ENCODE data around the gene CERS6. TPM values are rescaled to one million over a fixed set of nuclear protein-coding genes. Genes with fewer than 3 reads are reported as not detected.

Gene CERS6
- total RNA-seq, 1 donor from 2014 or later: 17.7 TPM

- DNase-seq (ENCODE audit: low read depth): no peak
- no peaks in the 10 kb centered on the region for H3K27me3 ChIP-seq (ENCODE audit: control insufficient read depth, insufficient read depth, low read length)
- TF ChIP-seq CTCF (IDR thresholded peaks at IDR 0.05; ENCODE audit: insufficient read depth, low read length, poor library complexity, severe bottlenecking): no peak
These were observed 340.7 kb downstream of the CERS6 start for GRCh38 chr2:168796583-168797285.

GRCh38 chr2:168797286-168797655, 341.2 kb downstream of the CERS6 start:
- Histone ChIP-seq H3K36me3 (ENCODE audit: control insufficient read depth, insufficient read depth, low read length) (no peaks in the 10 kb centered on the region), H3K27me3 (ENCODE audit: control insufficient read depth, insufficient read depth, low read length) (no peaks in the 10 kb centered on the region), H3K4me3 (ENCODE audit: low read depth, low read length) (no peak overlapping the region)
- DNase-seq (ENCODE audit: low read depth): no peak
- no peak for TF ChIP-seq CTCF (IDR thresholded peaks at IDR 0.05; ENCODE audit: insufficient read depth, low read length, poor library complexity, severe bottlenecking)

More at GRCh38 chr2:168796583-168797285, 340.7 kb downstream of the CERS6 start:
- H3K36me3 ChIP-seq (ENCODE audit: control insufficient read depth, insufficient read depth, low read length): no peaks in the 10 kb centered on the region
- H3K4me3 ChIP-seq (ENCODE audit: low read depth, low read length): no peak overlapping the region

GRCh38 chr2:168798076-168798887, 342.2 kb downstream of the CERS6 start:
- no peak for DNase-seq (ENCODE audit: low read depth)
- Histone ChIP-seq H3K27me3 (ENCODE audit: control insufficient read depth, insufficient read depth, low read length) (no peaks in the 10 kb centered on the region), H3K36me3 (ENCODE audit: control insufficient read depth, insufficient read depth, low read length) (no peaks in the 10 kb centered on the region), H3K4me3 (ENCODE audit: low read depth, low read length) (no peak overlapping the region)
- TF ChIP-seq CTCF (IDR thresholded peaks at IDR 0.05; ENCODE audit: insufficient read depth, low read length, poor library complexity, severe bottlenecking): no peak

GRCh38 chr2:168798888-168799410, 342.9 kb downstream of the CERS6 start:
- no peaks in the 10 kb centered on the region for H3K27me3 ChIP-seq (ENCODE audit: control insufficient read depth, insufficient read depth, low read length)
- no peak overlapping the region for H3K4me3 ChIP-seq (ENCODE audit: low read depth, low read length)
- DNase-seq (ENCODE audit: low read depth): no peak
- no peak for TF ChIP-seq CTCF (IDR thresholded peaks at IDR 0.05; ENCODE audit: insufficient read depth, low read length, poor library complexity, severe bottlenecking)
- H3K36me3 ChIP-seq (ENCODE audit: control insufficient read depth, insufficient read depth, low read length): no peaks in the 10 kb centered on the region

GRCh38 chr2:168801471-168801870, 345.4 kb downstream of the CERS6 start:
- Histone ChIP-seq H3K36me3 (ENCODE audit: control insufficient read depth, insufficient read depth, low read length) (no peaks in the 10 kb centered on the region), H3K4me3 (ENCODE audit: low read depth, low read length) (no peak overlapping the region), H3K27me3 (ENCODE audit: control insufficient read depth, insufficient read depth, low read length) (no peaks in the 10 kb centered on the region)
- TF ChIP-seq CTCF (IDR thresholded peaks at IDR 0.05; ENCODE audit: insufficient read depth, low read length, poor library complexity, severe bottlenecking): no peak
- DNase-seq (ENCODE audit: low read depth): no peak
